Measurements from ENCODE around the gene OTULIN. TPM values are rescaled to one million over a fixed set of nuclear protein-coding genes. Genes with fewer than 3 reads are reported as not detected.

Gene OTULIN
- total RNA-seq (2022; extraction: Qiagen RNA extraction), result 15.7 to 22.4 TPM (median 21.2 TPM) in 5 replicates

DNA sequence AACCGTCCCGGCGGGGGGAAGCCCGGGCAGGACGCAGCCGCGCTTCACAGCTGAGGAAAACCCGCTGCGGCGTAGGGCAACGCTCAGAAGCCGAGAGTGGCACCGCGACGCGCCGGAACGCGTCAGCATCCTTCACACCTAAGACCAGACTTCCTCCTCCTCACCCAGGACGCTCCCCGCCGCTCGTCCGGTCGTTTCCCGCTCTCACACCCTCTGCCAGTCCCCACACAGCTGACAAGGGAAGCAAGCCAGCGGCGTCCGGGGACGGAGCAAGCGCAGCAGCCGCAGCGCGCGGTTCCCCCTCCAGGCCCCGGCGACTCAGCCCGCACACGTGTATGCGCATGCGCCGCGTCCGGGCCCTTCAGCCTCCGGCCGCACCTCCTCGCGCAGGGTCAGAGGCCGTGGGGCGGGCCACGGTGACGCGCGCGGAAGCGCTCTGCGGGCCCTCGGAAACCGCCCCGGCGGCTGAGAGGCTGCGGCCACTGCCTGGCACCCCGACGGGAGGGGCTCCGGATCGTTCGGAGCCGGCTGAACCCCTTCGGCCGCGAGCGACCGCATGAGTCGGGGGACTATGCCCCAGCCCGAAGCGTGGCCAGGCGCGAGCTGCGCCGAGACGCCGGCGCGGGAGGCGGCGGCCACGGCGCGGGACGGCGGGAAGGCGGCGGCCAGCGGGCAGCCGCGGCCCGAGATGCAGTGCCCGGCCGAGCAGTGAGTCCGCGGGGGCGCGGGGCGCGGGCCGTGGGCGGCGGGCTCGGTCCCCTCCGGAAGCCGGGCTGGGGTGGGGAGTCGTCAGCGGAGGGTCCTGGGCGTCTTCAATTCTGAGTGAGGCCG lies at the start of gene OTULIN:
OTULIN (plus strand) TSS at position 449 of the 831 bp plus-strand sequence; CDS start at position 557, 108 bp downstream.

Other genes with a start within 250 kb of the OTULIN start
- 20.3 to 28.8 TPM (median 27.0 TPM) in 5 replicates for gene OTULINL, start 82.9 kb upstream of the OTULIN start, total RNA-seq (2022; extraction: Qiagen RNA extraction)
- gene ANKH, start 207.1 kb downstream of the OTULIN start, total RNA-seq (2022; extraction: Qiagen RNA extraction), result 17.9 to 22.8 TPM (median 20.6 TPM) in 5 replicates

All from A549 treated with dexamethasone at 1 μM for 4 hours (cell line).